Activated CD8-positive, alpha-beta memory T cell treated with anti-CD3 and anti-CD28 coated beads, Interleukin-2, amount 50 U/mL, for 24 hours (primary cell): ENCODE data around the gene DOCK3.

ENCODE experiments used
- DNase-seq: peaks from one replicate; pipeline ENCODE4 v3.0.0-alpha.2; 2020; ENCODE audit errors: extremely low read depth

DOCK3 gene

DNA sequence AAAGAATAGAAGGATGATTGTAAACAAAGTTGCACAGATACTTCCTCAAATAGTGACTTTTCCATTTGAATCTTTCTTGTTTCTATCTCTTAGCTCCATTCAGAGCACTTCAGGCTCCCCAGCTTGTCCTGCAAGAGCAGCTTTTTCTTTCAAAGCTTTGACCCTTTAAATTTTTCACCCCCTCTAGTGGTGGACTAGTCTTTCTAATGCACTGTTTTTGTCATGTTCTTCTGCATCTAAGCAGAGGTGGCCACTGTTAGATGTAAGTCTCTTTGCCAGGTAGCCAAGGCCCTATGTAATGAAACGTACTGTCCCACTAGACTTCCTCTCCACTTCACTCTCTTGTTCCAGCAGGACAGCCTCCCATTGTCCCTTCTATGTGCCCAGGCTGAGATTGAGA, 636.3 kb downstream of the DOCK3 start:
- no peak for DNase-seq

DNA sequence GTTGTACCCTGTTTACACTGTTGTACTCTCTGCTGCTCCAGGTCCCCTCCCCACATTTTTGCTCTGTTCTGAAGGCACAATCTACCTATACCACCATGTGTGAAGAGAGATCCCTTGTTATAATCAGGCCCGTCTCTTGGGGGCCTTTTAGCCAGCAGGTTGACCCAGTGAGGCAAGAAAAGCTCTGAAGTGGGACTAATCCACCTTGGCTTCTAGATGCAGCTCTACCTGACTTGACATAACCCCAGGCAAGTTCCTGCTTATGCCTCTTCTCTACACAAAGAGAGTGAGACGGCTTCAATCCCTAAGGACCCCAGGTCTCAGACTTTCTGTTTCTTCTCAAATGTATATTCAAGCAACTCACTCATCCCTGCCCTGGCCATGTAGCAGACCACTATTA, 653.5 kb downstream of the DOCK3 start:
- no peak for DNase-seq

DNA sequence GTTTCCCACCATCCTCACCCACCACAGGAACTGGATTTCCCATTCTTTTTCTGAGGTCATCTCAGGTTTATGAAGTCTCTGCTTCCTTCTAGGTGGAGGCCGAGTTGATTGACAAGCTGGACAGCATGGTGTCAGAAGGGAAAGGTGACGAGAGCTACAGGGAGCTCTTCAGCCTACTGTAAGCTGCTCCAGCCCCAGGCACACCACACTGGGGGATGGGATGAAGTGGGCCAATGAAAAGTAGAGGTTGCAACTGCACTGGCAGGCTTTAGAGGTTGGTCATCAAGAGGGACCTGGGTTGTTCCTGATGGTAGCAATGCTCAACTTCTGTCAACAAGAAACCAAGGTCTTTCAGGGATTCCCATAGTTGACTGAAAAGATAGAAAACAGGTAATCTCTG, 655.3 kb downstream of the DOCK3 start:
- no peak for DNase-seq

DNA sequence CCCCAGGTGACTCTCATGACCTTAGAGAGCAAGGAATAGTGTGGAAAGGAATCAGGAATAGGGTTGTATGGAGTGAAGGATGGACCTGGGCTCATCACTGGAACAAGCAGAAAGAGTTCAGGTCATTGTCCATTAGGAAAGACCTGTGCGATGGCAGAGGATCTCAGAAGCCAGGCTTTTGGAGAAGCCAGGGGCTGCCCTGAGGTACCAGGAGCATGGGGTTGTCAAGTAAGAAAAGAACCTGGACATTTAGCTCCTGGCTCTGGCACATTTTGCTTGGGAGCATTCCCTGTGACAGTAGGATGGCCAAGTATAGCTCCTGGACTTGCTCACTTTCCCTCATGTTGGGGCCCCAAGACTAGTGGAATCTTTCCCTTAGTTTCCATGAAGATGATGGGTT, 657.4 kb downstream of the DOCK3 start:
- DNase-seq = no peak

DNA sequence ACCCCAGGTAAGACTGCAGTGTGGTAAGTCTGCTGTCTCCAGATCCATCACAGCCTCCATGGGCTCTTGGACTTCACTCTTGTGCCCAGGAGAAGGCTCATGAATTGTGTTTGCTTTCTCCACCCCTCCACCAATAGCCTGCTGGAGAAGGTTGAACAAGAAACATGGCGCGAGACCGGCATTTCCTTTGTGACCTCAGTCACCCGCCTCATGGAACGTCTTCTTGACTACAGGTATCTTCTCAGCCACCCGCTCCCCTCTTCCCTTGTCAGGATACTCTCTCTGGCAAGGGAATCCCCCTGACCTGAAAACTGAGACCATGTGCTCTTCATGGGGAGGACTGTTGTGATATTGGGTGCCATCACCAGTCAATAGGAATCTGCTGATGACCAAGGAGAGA, 658.3 kb downstream of the DOCK3 start:
- no peak for DNase-seq

DNA sequence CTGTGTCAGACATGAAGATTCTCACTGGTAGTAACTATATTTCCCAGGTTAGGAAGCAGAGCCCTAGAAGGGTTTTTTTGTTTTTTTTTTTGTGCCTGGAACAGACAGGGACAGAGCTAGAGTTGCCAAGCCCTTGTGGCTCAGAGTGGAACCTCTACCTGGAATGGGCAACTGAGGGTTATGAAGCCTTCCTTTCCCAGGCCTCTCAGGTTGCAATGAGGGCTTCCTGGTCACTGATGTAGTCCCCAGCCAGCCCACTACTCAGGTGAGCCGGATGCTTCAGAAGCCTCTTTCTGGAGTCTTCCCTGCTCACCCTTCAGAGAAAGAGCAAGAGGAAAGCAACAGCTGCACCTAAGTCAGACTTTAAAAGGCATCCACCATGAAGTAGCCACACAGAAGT, 661.5 kb downstream of the DOCK3 start:
- DNase-seq = no peak

DNA sequence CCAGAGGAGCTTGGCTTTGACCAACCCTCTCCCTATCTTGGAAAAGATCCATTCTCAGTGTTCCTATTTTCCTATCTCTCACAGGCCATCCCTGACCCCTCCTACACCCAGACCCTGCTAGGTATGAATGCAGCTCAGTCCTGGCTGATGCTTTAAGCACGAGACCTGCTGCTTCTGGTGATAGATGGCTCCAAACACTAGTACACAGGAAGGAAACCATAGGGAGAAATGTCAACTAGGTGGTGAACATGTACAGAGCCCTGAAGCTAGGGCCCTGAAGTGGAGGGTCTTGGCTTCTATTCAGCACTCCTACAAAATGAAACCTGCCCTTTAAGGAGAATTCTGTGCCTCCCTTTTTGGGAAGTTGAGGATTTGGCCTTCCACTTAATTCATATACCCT, 662.9 kb downstream of the DOCK3 start:
- no peak for DNase-seq

DNA sequence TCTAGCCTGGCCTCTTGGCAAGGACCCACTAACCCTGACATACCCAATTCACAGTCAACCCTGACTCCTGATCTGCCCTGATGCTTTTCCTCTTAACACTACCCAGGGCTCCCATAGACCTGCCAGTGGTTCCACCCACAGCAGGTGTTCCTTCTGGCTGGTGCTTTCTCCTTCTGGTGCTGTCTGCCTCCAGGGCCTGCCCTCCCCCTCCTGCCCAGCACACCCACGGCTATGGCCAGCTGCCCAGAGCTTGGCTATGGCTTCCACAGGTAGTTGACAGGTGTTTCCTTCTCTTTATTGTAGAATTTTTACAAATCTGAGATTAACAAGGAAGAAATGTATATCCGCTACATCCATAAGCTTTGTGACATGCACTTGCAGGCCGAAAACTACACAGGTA, 663.9 kb downstream of the DOCK3 start:
- no peak for DNase-seq

DNA sequence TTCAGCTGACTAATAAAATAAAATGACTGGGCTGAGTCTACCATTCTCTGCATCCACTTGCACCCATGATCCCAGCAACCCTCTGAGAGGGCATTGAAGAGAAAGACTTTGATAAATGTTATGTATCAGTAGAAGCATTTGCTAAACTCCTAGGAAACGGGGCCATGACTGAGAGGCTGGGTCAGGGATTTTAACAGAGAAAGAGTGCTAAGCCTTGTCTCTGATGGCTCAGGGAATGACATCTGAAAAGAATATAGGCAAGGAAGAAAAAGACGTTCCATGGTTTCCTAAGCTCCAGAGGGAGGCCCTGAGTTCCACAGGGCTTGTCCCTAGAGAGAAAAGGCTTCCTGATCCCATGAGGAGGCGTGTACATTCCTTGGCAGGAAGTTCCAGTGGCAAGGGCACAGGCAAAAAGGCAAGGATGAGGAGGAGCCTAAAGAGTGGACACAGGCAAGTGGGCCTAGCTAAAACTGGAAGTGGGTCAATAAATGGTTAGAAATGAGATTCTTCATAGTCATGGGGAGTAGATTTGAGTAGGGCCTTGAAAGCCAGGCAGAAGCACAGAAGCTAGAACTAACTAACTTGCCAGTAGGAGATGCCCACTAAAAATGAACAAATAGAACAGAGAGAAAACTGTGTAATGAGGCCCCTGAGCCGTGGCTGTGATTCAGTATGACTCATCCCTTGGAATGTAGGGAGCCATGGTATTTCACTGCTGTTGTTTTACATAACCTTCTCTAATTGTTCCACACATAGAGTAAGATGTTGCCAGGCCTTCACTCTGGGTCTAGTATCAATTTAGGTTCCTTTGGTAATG, 665.5 kb downstream of the DOCK3 start:
- no peak for DNase-seq

DNA sequence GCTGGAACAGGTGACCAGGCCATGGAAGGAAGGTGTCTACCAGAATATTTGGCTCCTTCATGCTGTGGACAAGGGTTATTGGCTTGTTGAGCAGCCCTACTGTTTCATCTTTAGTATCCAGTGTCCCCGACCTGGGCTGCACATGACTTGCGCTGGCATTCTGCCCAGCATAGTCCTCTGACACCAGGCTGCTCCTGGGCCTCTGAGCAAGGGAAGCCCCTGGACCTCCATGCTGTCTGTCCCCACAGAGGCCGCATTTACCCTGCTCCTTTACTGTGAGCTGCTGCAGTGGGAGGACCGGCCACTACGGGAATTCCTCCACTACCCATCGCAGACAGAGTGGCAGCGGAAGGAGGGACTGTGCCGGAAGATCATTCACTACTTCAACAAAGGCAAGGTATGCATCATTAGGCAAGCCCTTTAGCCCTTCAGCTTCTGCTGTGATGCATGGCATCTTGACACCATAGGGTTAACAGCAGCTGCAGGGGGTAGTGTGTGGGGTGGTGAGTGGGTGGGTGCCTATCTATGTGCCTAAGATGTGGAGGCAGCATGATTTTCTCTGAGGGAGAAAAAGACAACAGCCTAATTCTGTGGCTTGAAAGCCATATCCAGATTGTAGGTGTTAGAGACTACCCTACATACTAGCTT, 666.4 kb downstream of the DOCK3 start:
- DNase-seq = no peak

DNA sequence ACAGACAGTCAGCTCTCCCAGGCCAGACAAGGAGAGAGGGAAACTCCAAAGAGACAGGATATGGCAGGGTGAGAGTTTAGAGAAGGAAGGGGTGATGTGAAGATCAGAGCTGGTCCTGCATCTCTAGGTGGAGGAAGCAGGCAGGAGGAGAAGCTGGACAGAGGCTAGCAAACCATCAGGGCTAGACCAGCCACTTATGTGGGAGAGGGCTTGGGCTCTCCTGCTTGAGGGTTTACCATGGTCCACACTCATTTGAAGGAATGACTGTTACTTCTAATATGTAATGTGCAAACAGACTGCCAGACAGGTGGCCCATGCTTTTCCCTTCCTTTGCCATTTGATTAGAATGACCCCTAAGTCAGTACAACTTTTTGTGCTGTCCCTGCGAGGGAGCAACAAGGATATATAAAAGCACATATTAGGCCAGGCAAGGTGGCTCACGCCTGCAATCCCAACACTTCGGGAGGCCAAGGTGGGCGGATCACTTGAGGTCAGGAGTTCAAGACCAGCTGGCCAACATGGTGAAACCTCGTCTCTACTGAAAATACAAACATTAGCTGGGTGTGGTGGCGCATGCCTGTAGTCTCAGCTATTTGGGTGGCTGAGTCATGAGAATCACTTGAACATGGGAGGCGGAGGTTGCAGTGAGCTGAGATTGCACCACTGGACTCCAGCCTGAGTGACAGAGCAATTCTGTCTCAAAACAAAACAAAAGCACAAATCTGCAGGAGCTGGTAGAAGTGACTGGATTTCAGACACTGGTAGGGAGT, 669.4 kb downstream of the DOCK3 start:
- DNase-seq = no peak

DNA sequence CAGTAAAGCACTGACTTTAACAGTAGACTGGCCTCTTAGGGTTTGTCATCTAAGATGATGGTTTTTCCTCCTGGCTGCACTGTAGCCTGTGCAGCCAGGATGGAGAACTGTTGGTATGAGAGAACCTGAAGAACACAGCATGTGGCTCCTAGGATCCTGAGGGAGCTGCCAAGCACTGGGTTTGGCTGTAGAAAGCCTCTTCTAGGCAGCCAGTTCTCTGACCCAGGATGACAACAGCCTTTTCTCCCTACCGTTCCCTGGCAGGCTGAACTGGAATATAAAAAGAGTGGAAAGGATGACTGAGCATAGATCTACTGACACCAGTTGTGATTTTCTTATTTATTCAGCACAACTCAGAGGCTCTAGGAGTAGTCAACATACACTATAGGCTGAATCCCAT, 676.0 kb downstream of the DOCK3 start:
- DNase-seq = no peak

DNA sequence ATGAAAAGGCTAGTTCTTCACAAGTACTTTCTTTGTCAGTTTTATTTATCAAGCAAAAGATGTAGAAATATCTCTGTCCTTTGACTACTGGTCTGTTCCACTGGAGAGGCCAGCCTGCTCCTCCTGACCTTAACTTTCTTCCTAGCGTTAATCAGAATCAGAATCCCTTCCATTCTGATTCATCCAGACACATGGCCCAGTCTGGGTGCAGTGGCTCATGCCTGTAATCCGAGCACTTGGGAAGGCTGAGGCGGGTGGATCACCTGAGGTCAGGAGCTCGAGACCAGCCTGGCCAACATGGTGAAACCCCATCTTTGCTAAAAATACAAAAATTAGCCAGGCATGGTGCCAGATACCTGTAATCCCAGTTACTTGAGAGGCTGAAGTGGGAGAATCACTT, 678.4 kb downstream of the DOCK3 start:
- no peak for DNase-seq

DNA sequence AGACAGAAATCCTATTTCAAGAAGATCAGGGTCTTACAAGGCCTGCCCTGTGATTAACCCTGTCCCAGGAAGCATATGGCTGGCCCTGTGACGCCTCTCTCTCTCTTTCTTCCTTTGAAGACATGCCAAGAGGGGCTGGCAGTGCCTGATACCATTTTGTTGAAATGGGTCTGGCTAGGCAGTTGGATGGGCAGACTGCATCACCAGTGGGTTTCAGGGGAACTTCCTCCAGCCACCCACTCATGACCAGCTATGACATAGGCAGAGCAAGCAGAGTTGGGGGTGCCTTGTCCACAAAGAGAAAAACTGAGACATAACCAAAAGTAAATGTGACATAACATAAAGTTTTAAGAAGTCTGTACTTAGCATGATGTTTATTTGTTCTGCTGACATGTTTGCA, 679.0 kb downstream of the DOCK3 start:
- DNase-seq = no peak

DNA sequence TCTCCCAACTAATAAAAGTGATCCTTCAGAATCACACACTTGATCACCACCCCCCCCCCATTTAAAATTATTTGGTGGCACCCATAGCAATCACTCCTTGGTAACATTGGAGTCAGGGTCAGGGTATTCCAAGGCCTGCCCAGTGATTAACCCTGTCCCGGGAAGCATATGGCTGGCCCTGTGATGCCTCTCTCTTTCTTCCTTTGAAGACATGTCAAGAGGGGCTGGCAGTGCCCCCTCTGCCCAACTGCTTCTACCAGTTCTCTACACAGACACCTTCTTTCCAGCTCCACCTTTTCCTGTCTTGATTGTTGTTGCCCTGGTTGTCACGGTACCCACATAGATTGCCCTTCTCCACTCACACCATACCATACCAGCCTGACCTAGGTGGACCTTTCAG, 679.4 kb downstream of the DOCK3 start:
- DNase-seq = no peak

DNA sequence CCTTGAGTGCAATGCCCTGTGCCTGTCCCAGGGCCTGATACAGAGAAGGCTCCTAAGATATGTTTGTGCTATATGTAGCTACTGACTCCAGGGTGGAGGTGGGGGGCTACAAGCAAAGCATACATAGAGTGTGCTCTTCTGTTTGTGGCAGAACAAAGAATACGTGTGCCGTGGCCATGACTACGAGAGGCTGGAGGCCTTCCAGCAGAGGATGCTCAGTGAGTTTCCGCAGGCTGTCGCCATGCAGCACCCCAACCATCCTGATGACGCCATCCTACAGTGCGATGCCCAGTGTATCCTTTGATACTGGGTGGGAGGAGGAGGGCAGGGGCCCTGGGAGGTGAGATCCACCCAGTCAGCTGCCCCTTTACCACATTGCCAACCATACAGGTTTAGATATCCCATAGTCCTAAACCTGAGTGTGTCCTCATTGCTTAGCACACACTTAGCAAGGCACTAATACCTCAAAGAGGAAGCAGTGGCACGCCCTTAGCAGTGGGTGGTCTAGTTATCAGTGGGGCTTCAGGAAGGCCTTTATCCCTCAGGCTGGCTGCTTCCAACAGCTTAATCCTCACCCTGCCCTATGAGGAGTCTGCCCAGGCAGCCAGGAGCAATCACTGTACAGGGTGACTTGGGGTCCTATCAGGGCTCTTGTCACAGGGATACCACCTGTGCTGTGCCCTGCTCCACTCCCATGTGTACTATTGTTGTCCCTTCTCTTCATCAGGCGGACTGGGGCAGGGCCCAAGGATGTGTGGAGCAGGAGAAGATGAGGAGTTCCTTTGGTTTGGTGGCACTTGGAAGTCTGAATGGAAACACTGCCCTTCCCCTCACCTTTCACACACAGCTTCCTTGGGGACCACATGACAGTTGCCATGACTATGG, 680.2 kb downstream of the DOCK3 start:
- DNase-seq = no peak

DNA sequence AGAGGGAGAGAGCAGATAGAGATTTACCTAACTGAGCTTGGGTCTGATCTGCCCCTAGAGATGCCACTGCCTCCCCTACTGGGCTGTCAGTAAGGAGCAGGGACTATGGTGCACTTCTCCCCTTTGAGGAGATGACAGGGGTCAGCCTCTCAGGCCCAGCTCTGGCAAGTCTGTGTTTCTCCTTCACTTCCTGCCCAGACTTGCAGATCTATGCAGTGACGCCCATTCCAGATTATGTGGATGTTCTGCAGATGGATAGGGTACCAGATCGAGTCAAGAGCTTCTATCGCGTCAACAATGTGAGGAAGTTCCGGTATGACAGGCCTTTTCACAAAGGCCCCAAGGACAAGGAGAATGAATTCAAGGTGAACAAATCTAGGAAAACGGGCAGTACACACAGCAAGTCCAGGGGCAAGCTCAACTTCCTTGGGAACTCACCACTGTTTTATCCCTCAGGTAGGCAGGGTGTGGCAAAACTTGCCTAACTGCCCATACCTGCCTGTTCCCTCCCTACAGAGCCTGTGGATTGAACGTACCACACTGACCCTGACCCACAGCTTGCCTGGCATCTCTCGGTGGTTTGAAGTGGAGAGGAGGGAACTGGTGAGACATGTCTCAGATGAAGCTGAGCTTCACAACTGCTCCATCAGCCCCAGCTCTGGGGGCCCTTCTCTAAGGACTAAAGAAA, 681.3 kb downstream of the DOCK3 start:
- DNase-seq = no peak

DNA sequence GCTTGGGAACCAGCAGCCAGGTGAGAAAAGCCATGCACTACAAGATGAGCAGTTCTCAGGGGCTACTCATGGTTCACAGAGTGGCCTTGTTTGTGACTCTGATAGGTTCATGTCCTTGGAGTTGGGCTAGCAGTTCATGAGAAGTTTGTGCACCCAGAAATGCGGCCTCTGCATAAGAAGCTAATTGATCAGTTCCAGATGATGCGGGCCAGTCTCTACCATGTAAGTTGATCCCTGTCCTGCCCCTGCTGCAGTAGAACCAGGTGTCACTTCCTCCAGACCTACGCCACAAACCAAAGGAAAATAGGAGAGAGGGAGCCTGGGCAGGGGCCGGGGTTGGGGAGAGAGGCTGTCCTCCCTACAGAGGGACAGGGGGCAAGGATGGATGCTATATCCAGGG, 683.1 kb downstream of the DOCK3 start:
- DNase-seq = no peak

DNA sequence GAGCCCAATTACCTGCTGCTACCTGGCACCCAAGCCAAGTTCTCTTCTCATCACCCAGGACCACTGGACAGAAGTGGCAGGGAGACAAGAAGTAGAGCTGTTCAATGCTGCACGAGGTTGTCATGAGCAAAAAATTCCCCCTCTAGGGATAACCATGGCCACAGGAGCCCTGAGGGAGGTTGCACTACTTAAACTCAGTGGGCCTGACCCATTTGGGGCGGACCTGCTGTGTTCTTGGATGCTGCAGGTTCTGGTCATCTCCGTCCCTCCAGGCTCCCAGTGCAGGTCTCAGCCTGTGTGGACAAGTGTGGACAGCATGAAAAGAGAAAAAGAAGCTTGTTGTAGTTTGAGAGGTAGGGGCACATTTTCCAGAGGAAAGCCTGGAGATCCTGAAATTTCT, 684.3 kb downstream of the DOCK3 start:
- DNase-seq = no peak

DNA sequence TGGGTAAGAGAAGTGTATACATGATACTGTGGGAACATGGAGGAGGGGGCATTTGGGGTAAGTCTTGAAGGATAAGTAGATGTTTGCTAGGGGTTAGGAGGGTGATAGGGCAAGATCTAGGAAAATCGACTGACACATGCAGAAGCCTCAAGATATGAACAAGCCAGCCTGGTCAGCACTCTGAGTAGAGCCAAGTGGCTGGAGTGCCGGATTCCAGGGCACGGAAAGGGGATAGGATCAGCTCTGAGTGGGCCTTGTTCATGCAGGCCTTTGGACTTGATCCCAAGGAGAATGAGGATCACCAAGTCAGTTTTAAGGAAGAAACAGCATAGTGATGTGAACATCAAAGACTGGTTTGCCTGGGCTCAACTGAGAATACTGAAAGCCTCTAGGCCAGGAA, 686.1 kb downstream of the DOCK3 start:
- no peak for DNase-seq

DNA sequence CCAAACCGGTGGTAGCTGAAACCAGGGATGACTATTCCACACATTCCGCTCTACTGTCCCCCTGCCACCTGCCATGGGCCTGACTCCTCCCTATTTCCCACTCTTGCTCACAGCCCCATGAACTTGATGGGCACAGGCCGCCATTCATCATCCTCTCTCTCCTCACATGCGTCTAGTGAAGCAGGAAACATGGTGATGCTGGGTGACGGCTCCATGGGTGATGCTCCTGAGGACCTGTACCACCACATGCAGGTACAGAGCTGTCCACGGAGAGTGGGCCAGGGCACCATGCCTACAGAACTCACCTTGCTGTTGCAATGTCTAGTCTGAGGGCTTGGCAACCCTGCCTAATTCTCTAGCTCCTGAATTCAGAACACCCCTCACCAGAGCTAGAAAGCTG, 687.0 kb downstream of the DOCK3 start:
- no peak for DNase-seq
